PC-9 (cell line): ENCODE measurements around the gene CBFA2T3. TPM values are rescaled to one million over a fixed set of nuclear protein-coding genes. Genes with fewer than 3 reads are reported as not detected.
"Not testable (repeated sequence)": the region's sequence is repeated elsewhere in the genome, so short reads cannot be mapped to it uniquely, and the experiment has no call there.

Source experiments
- BruUV-seq: library from RNA; stranded (reverse); fragments of 400-500 nt; replicated peaks from 2 replicates; lab custom pipeline; 2021; lab: Mats Ljungman, UMichigan
- CTCF ChIA-PET: fragments of 300-600 bp; sonication (Branson Sonifier 250); formaldehyde crosslinking; loops from one replicate; lab custom pipeline; 2022; ENCODE audit warnings: antibody characterized with exemption; lab: Charles Lee
- POLR2A ChIA-PET: fragments of 300-600 bp; sonication (Branson Sonifier 250); formaldehyde crosslinking; loops from one replicate; lab custom pipeline; 2022; ENCODE audit warnings: antibody characterized with exemption; ENCODE audit not compliant: unreplicated experiment; lab: Charles Lee
- DNase-seq, 2 experiments: peaks; one replicate each; pipeline versions ENCODE4 v3.0.0 to v3.0.0-alpha.2; 2015 to 2022; ENCODE audit warnings: mixed read lengths in 1 of 2
- H2AFZ ChIP-seq: fragments of 200-600 bp; sonication (generic); 2 replicates; pipeline ENCODE4 v1.8.1; 2017; ENCODE audit warnings: antibody characterized with exemption
- H3F3A ChIP-seq: fragments of 200-600 bp; sonication (generic); 2 replicates; pipeline ENCODE4 v1.8.1; 2017; ENCODE audit warnings: antibody characterized with exemption, mild to moderate bottlenecking, low read depth; ENCODE audit not compliant: insufficient read depth
- H3K27ac ChIP-seq: fragments of 200-600 bp; sonication (generic); 2 replicates; pipeline ENCODE4 v1.6.1; 2016; ENCODE audit warnings: mixed run types
- H3K27me3 ChIP-seq: fragments of 200-600 bp; sonication (generic); 2 replicates; pipeline ENCODE4 v1.6.1; 2016; ENCODE audit warnings: low read depth, mixed run types; ENCODE audit not compliant: insufficient read depth
- H3K36me3 ChIP-seq: fragments of 200-600 bp; sonication (generic); 2 replicates; pipeline ENCODE4 v1.6.1; 2016; ENCODE audit warnings: low read depth, mixed run types
- H3K4me1 ChIP-seq: fragments of 200-600 bp; sonication (generic); replicated peaks from 2 replicates; pipeline ENCODE4 v1.6.1; 2016; ENCODE audit warnings: mixed run types; ENCODE audit not compliant: insufficient read depth
- H3K4me2 ChIP-seq: fragments of 200-600 bp; sonication (generic); 2 replicates; pipeline ENCODE4 v1.6.1; 2017; ENCODE audit warnings: mixed run types
- H3K4me3 ChIP-seq: fragments of 200-600 bp; sonication (generic); 2 replicates; pipeline ENCODE4 v1.6.1; 2016; ENCODE audit warnings: mixed run types
- H3K79me2 ChIP-seq: fragments of 200-600 bp; sonication (generic); 2 replicates; pipeline ENCODE4 v1.6.1; 2017; ENCODE audit warnings: low read depth, mixed run types
- H3K9me2 ChIP-seq: fragments of 200-600 bp; sonication (generic); 2 replicates; pipeline ENCODE4 v1.8.1; 2017; ENCODE audit warnings: mild to moderate bottlenecking; ENCODE audit not compliant: insufficient read depth
- H3K9me3 ChIP-seq: fragments of 200-600 bp; sonication (generic); 2 replicates; pipeline ENCODE4 v1.8.1; 2016; ENCODE audit warnings: low read depth; ENCODE audit not compliant: insufficient read depth
- H4K20me1 ChIP-seq: fragments of 200-600 bp; sonication (generic); 2 replicates; pipeline ENCODE4 v1.8.1; 2017; ENCODE audit not compliant: insufficient read depth
- EZH2 ChIP-seq: fragments of 200-600 bp; sonication (generic); IDR thresholded peaks from 2 replicates; pipeline ENCODE4 v1.8.0; 2017; ENCODE audit warnings: antibody characterized with exemption, low read depth
- intact Hi-C: fragments of 100-400 bp; cut with micrococcal nuclease; formaldehyde crosslinking; loops from one replicate; pipeline ENCODE4 v1.10.0; 2022; ENCODE audit not compliant: unreplicated experiment
- total RNA-seq: library from RNA; stranded (reverse); gene quantifications from 2 replicates; pipeline ENCODE4 v1.2.3, GENCODE V29; 2021
- TF ChIP-seq, protein P1 (sequence below): fragments of 200-600 bp; sonication (generic); conservative IDR thresholded peaks from 2 replicates; pipeline ENCODE4 v1.6.1; 2017; ENCODE audit warnings: mixed run types, antibody characterized with exemption, mild to moderate bottlenecking, moderate library complexity

Gene CBFA2T3
- total RNA-seq, 1 experiment from 2014 or later = 1.0 TPM

DNA sequence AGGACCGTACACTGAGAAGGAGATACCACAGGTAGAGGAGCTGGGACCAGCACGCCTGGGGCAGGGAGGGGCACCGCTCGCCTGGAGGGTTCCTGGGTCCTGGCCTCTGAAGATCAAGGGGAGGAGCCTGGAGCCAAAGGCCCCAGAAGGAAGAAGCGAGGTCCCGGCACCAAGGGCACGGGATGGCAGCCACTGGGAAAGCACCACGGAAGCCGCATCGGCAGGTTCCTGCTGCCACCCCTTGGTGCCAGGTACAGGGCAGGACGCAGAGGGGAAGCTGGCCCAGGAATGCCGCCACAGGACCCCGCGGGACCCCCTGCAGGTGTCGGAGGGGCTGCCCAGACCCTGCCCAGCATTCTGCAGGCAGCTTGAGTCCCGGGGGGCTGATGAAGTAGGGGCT, 42.5 kb upstream of the CBFA2T3 start:
- Histone ChIP-seq H3K4me3 (no peak overlapping the region), H4K20me1 (no peaks in the 10 kb centered on the region), H3K27ac (no peak overlapping the region), H3K4me1 (no peaks in the 10 kb centered on the region), H3K4me2 (no peak overlapping the region), H2AFZ (no peak overlapping the region), H3K9me3 (no peaks in the 10 kb centered on the region), H3K36me3 (no peaks in the 10 kb centered on the region), H3K79me2 (no peaks in the 10 kb centered on the region), H3K9me2 (no peaks in the 10 kb centered on the region), H3K27me3 (peaks cover 97% of the 10 kb centered on the region), H3F3A (no peaks in the 10 kb centered on the region)
- no TSS peak for BruUV-seq
- TF ChIP-seq, protein P1, sequence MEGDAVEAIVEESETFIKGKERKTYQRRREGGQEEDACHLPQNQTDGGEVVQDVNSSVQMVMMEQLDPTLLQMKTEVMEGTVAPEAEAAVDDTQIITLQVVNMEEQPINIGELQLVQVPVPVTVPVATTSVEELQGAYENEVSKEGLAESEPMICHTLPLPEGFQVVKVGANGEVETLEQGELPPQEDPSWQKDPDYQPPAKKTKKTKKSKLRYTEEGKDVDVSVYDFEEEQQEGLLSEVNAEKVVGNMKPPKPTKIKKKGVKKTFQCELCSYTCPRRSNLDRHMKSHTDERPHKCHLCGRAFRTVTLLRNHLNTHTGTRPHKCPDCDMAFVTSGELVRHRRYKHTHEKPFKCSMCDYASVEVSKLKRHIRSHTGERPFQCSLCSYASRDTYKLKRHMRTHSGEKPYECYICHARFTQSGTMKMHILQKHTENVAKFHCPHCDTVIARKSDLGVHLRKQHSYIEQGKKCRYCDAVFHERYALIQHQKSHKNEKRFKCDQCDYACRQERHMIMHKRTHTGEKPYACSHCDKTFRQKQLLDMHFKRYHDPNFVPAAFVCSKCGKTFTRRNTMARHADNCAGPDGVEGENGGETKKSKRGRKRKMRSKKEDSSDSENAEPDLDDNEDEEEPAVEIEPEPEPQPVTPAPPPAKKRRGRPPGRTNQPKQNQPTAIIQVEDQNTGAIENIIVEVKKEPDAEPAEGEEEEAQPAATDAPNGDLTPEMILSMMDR = no peak
- no peak for TF ChIP-seq EZH2
- no peak for DNase-seq
- CTCF ChIA-PET = no interaction called here
- POLR2A ChIA-PET = no interaction called here
- intact Hi-C loops = no loop called here

GRCh38 chr16:89018282-89019158, 41.5 kb upstream of the CBFA2T3 start:
- ChIA-PET POLR2A (no interaction called here), CTCF (no interaction called here)
- no peak for DNase-seq
- BruUV-seq = no TSS peak
- H3K27ac ChIP-seq = no peak overlapping the region
- H3K36me3 ChIP-seq = no peaks in the 10 kb centered on the region
- H3F3A ChIP-seq = no peaks in the 10 kb centered on the region
- H3K79me2 ChIP-seq = no peaks in the 10 kb centered on the region
- no peaks in the 10 kb centered on the region for H3K9me2 ChIP-seq
- H3K4me3 ChIP-seq = no peak overlapping the region
- no peak overlapping the region for H3K4me2 ChIP-seq
- peaks cover 94% of the 10 kb centered on the region for H3K27me3 ChIP-seq
- intact Hi-C loops = no loop called here
- H3K9me3 ChIP-seq = no peaks in the 10 kb centered on the region
- H4K20me1 ChIP-seq = no peaks in the 10 kb centered on the region
- no peak overlapping the region for H2AFZ ChIP-seq
- no peaks in the 10 kb centered on the region for H3K4me1 ChIP-seq
- TF ChIP-seq EZH2 = no peak
- TF ChIP-seq, protein P1 = no peak

DNA sequence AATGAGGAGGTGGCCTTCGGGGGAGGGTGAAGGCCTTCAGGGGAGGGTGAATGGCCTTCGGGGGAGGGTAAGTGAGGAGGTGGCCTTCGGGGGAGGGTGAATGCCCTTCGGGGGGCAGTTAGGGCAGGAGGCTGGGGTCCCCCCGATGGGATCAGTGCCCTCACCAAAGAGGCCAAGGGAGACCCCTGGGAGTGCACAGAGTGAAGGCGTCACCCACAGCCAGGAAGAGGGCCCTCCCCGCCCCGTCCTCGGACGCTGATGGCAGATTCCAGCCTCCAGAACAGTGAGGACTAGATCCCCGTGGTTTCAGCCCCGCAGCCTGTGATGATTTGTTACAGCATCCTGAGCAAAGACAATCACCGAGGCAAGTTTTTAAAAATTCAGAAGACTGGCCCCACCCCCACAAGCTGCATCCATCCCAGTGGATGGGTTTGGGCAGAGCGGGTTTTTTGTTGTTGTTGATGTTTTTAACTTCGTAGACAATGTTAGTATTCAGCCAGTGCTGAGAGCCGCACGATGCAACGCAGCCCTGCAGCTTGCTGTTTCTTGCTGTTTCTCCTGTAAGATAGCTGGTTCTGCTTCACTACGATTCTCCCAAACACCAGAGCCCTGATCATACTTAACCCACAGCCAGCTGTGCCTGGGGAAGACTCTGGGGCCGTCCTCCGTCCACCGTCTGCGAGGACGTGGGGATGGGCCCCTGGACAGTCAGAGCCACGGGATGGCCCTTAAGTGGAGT, 40.7 kb upstream of the CBFA2T3 start:
- no peaks in the 10 kb centered on the region for H3K79me2 ChIP-seq
- H3K9me2 ChIP-seq = no peaks in the 10 kb centered on the region
- no peak overlapping the region for H3K27ac ChIP-seq
- no peaks in the 10 kb centered on the region for H3K4me1 ChIP-seq
- ChIA-PET POLR2A (no interaction called here), CTCF (no interaction called here)
- intact Hi-C loops = no loop called here
- no peaks in the 10 kb centered on the region for H3K36me3 ChIP-seq
- no peaks in the 10 kb centered on the region for H3F3A ChIP-seq
- no peaks in the 10 kb centered on the region for H3K9me3 ChIP-seq
- H3K27me3 ChIP-seq = peaks cover 94% of the 10 kb centered on the region
- H4K20me1 ChIP-seq = no peaks in the 10 kb centered on the region
- TF ChIP-seq EZH2 = no peak
- TF ChIP-seq, protein P1 = no peak
- no peak for DNase-seq
- H3K4me2 ChIP-seq = no peak overlapping the region
- no peak overlapping the region for H2AFZ ChIP-seq
- no TSS peak for BruUV-seq
- no peak overlapping the region for H3K4me3 ChIP-seq

DNA sequence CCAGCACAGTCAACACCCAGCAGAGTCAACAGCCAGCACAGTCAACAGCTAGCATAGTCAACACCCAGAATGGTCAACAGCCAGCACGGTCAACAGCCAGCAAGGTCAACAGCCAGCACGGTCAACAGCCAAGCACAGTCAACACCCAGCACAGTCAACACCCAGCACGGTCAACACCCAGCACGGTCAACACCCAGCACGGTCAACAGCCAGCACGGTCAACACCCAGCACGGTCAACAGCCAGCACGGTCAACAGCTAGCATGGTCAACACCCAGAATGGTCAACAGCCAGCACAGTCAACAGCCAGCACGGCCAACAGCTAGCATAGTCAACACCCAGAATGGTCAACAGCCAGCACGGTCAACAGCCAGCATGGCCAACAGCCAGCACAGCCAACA, 39.6 kb upstream of the CBFA2T3 start:
- H3K4me2 ChIP-seq, H4K20me1 ChIP-seq, CTCF ChIA-PET, H3F3A ChIP-seq, DNase-seq, POLR2A ChIA-PET, H3K36me3 ChIP-seq, BruUV-seq, H3K9me3 ChIP-seq, intact Hi-C loops, H3K79me2 ChIP-seq, H3K27ac ChIP-seq, H3K4me3 ChIP-seq, H3K4me1 ChIP-seq, H2AFZ ChIP-seq, H3K9me2 ChIP-seq: not testable (repeated sequence)
- H3K27me3 ChIP-seq = peaks cover 83% of the 10 kb centered on the region
